Thymus (tissue), 11 donors: ENCODE results near the gene KPNA3. TPM values are rescaled to one million over a fixed set of nuclear protein-coding genes. Genes with fewer than 3 reads are reported as not detected.
"Not testable (repeated sequence)": the region's sequence is repeated elsewhere in the genome, so short reads cannot be mapped to it uniquely, and the experiment has no call there.

Source experiments
- DNase-seq, 9 donors: peaks; one replicate each; pipeline ENCODE4 v3.0.0-alpha.2; 2013; ENCODE audit warnings: low spot score in 9 of 9, low read depth in 6 of 9, missing footprints in 1 of 9
- H3K27ac ChIP-seq, 2 donors: one replicate each; pipeline ENCODE4 v1.5.1; 2013; ENCODE audit warnings: control low read depth in 1 of 2, low read depth in 1 of 2, low read length in 1 of 2, mild to moderate bottlenecking in 1 of 2, moderate library complexity in 1 of 2
- H3K27me3 ChIP-seq, 2 donors: one replicate each; pipeline ENCODE4 v1.5.1; 2013; ENCODE audit warnings: low read length in 1 of 2; ENCODE audit not compliant: control insufficient read depth in 2 of 2, insufficient read depth in 1 of 2
- H3K36me3 ChIP-seq, 2 donors: one replicate each; pipeline ENCODE4 v1.5.1; 2013; ENCODE audit warnings: low read length in 1 of 2, mild to moderate bottlenecking in 1 of 2, moderate library complexity in 1 of 2; ENCODE audit not compliant: control insufficient read depth in 2 of 2, insufficient read depth in 2 of 2
- H3K4me1 ChIP-seq, 2 donors: one replicate each; pipeline ENCODE4 v1.5.1; 2013; ENCODE audit warnings: low read length in 2 of 2; ENCODE audit not compliant: control insufficient read depth in 2 of 2, insufficient read depth in 2 of 2
- H3K4me3 ChIP-seq, 2 donors: one replicate each; pipeline ENCODE4 v1.5.1; 2013; ENCODE audit warnings: low read length in 2 of 2, control low read depth in 1 of 2, mild to moderate bottlenecking in 1 of 2
- H3K9me3 ChIP-seq, 2 donors: one replicate each; pipeline ENCODE4 v1.5.1; 2013; ENCODE audit warnings: low read length in 1 of 2, mild to moderate bottlenecking in 1 of 2; ENCODE audit not compliant: control insufficient read depth in 2 of 2, insufficient read depth in 1 of 2
- WGBS: extraction: QIAGEN DNeasy Blood & Tissue Kit; methylation state at CpG from one replicate; pipeline ENCODE4 v1.1.7; 2013; 5-methylcytosine and 5-hydroxymethylcytosine counted together
- polyA plus RNA-seq: library from polyadenylated mRNA; stranded (reverse); fragments of 200-250 nt; gene quantifications from one replicate; pipeline ENCODE4 v1.2.3, GENCODE V29; 2013
- total RNA-seq: library from RNA; stranded (reverse); fragments of 120-200 nt; gene quantifications from one replicate; pipeline ENCODE4 v1.2.4, GENCODE V29; 2013
- donor health status: healthy.

Gene KPNA3
- total and polyA plus RNA-seq, 2 donors: 17.5 to 26.2 TPM

GRCh38 chr13:49704264-49704663, 88.2 kb downstream of the KPNA3 start:
- not testable (repeated sequence) for DNase-seq, H3K9me3 ChIP-seq, H3K27ac ChIP-seq, H3K27me3 ChIP-seq, H3K4me1 ChIP-seq, H3K4me3 ChIP-seq
- H3K36me3 ChIP-seq: peaks cover 17 to 46% of the 10 kb centered on the region in 2 donors
- WGBS: 97% methylated on average over 7 of the region's 7 CpGs

DNA sequence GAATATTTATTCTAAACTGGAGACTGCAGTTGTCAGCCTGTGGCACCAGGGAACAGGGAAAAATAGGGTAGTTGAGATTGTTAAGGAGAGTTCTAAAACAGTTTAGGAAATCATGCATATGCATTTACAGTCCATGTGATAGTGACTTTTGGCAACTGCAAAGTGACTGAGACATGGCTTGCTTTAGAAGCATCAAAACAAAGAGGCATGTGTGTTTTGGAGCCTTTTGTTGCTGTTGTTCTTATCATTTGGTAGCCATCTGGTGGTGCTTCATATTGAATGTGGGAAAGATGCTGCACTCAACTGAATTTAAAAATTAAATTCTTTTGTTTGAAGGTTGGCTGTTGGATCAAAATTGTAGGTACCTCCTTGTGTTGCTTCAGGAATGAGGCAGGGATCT, 91.0 kb downstream of the KPNA3 start:
- peaks cover 14 to 33% of the 10 kb centered on the region in 2 donors for H3K36me3 ChIP-seq

DNA sequence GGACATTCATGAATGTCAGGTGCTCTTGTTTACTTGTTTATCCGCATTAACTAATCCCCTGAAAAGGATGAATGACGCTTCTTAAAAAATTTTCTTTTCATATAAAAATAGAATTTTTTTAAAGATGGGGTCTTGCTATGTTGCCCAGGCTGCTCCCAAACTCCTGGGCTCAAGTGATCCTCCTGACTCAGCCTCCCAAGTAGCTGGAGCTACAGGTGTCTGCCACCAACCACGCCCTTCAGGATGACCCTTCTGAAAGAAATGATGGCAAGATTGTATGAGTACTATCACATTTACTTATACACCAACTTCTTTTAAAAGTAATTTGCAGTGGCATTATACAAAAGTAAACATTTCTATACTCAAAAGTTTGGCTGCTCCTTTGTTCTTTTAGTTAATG, 95.0 kb downstream of the KPNA3 start:
- WGBS: 98% methylated on average over 3 of the region's 3 CpGs
- Histone ChIP-seq H3K4me1 (no peaks in the 10 kb centered on the region), H3K27ac (no peak overlapping the region), H3K27me3 (no peaks in the 10 kb centered on the region), H3K36me3 (peaks cover 8 to 21% of the 10 kb centered on the region in 2 donors), H3K9me3 (no peaks in the 10 kb centered on the region), H3K4me3 (no peak overlapping the region)
- DNase-seq: no peak

More for the DNA sequence above, 91.0 kb downstream of the KPNA3 start:
- no peaks in the 10 kb centered on the region for H3K27me3 ChIP-seq
- H3K9me3 ChIP-seq: no peaks in the 10 kb centered on the region
- DNase-seq: no peak
- no peaks in the 10 kb centered on the region for H3K4me1 ChIP-seq
- H3K4me3 ChIP-seq: no peak overlapping the region
- H3K27ac ChIP-seq: no peak overlapping the region

GRCh38 chr13:49694446-49694845, 98.0 kb downstream of the KPNA3 start:
- Histone ChIP-seq H3K27ac (no peak overlapping the region), H3K4me3 (no peak overlapping the region), H3K9me3 (no peaks in the 10 kb centered on the region), H3K4me1 (peaks cover 6 to 13% of the 10 kb centered on the region in 2 donors), H3K27me3 (no peaks in the 10 kb centered on the region), H3K36me3 (peaks cover 0 to 2% of the 10 kb centered on the region in 2 donors)
- 99% methylated on average over 1 of the region's 1 CpG for WGBS
- DNase-seq: no peak

- Histone ChIP-seq H3K27ac (no peak overlapping the region), H3K4me3 (no peak overlapping the region), H3K4me1 (peaks cover 6 to 13% of the 10 kb centered on the region in 2 donors), H3K36me3 (peaks cover 0 to 2% of the 10 kb centered on the region in 2 donors), H3K27me3 (no peaks in the 10 kb centered on the region), H3K9me3 (no peaks in the 10 kb centered on the region)
- 98% methylated on average over 3 of the region's 3 CpGs for WGBS
- DNase-seq: no peak
Measured at GRCh38 chr13:49693877-49694276, 98.6 kb downstream of the KPNA3 start.

- DNase-seq: no peak
- Histone ChIP-seq H3K27me3 (no peaks in the 10 kb centered on the region), H3K36me3 (no peaks in the 10 kb centered on the region), H3K4me1 (peaks cover 6 to 13% of the 10 kb centered on the region in 2 donors), H3K27ac (no peak overlapping the region), H3K9me3 (no peaks in the 10 kb centered on the region), H3K4me3 (no peak overlapping the region)
- WGBS: 69% methylated on average over 4 of the region's 4 CpGs
Measured at GRCh38 chr13:49693191-49693733, 99.2 kb downstream of the KPNA3 start.

GRCh38 chr13:49690995-49691784, 101.3 kb downstream of the KPNA3 start, which contains the start of gene EBPL:
Gene EBPL (minus strand): TSS chr13:49691486. CDS start chr13:49691424, 62 bp downstream.
- Histone ChIP-seq H3K36me3 (peaks cover 0 to 7% of the 10 kb centered on the region in 2 donors), H3K27ac (peak within 1 kb of the TSS; percentile 67 to 85), H3K9me3 (no peaks in the 10 kb centered on the region), H3K27me3 (no peaks in the 10 kb centered on the region), H3K4me1 (peaks cover 6 to 13% of the 10 kb centered on the region in 2 donors), H3K4me3 (peak within 1 kb of the TSS; percentile 66 to 77)
- under 1% methylated on average over 67 of the region's 67 CpGs for WGBS
- DNase-seq: peak; percentile 37 to 88 (median 73)

DNA sequence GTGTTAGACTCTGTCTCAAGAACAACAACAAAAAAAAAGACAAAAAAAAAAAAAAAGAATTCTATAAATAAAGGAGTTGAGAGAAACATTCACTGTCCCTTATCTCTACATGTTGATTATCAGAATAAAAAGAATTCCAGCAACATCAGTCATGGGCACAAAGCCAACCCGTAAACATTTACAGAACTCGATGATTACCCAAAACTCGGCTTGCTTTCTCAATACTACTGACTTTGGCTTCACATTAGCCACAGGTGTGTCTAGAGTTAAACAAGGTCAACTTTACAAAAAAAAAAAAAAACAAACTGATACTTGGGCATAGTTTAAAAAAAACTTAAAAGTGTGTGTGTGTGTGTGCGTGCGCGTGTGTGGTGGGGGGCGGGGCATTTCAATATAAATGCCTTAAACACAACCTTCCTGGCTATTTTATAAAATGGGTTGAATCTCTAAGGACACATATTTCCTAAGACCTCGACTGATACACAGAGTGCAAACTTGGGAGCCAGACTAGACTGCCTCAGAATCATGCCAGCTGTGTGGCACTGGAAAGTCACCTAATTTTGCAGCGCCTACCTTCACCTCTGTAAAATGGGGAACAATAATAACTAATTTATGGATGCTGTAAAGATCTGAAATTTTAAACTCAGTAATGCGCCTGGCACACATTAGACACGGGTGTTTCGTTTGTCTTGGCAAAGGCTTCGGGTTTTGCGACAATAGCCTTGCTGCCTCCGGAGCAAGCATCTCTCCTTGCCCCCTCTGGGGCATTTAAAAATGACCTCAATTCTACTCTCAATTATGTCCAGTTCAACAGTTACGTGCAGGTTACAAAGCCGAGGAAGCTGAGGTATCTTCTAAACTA, 102.1 kb downstream of the KPNA3 start:
- Histone ChIP-seq H3K4me3 (peak overlapping the region; percentile 66 to 77), H3K9me3 (no peaks in the 10 kb centered on the region), H3K4me1 (peaks cover 6 to 13% of the 10 kb centered on the region in 2 donors), H3K36me3 (peaks cover 3 to 10% of the 10 kb centered on the region in 2 donors), H3K27ac (peak overlapping the region in 1 of 2 donors; percentile 85), H3K27me3 (no peaks in the 10 kb centered on the region)
- 8% methylated on average over 17 of the region's 17 CpGs for WGBS
- peak in 4 of 9 donors; percentile 8 to 28 (median 12) for DNase-seq
